HepG2 (cell line): ENCODE measurements around the gene SYNGR4. TPM values are rescaled to one million over a fixed set of nuclear protein-coding genes. Genes with fewer than 3 reads are reported as not detected.

Experiments
- DPF2 ChIP-seq: sonication (generic); formaldehyde crosslinking; IDR thresholded peaks from 2 replicates; pipeline ENCODE4 v1.4.0; 2020; ENCODE audit warnings: mild to moderate bottlenecking, low read depth, missing genetic modification reagents, borderline replicate concordance
- ETV5 ChIP-seq: IDR thresholded peaks from 2 replicates; pipeline ENCODE4 v1.6.1; 2018; ENCODE audit warnings: missing biosample characterization, missing genetic modification reagents, inconsistent platforms, borderline replicate concordance
- GMEB1 ChIP-seq: sonication (generic); formaldehyde crosslinking; IDR thresholded peaks from 2 replicates; pipeline ENCODE4 v1.5.1; 2020; ENCODE audit warnings: missing genetic modification reagents, mild to moderate bottlenecking, borderline replicate concordance
- HNF4A ChIP-seq: sonication (generic); formaldehyde crosslinking; IDR thresholded peaks from 2 replicates; pipeline ENCODE4 v1.4.0; 2020; ENCODE audit warnings: missing genetic modification reagents
- MNT ChIP-seq: fragments of 450-650 bp; IDR thresholded peaks from 2 replicates; pipeline ENCODE4 v1.6.1; 2016
- MYC ChIP-seq: sonication (generic); formaldehyde crosslinking; IDR thresholded peaks from 2 replicates; pipeline ENCODE4 v1.9.0; 2021; ENCODE audit warnings: missing genetic modification reagents, borderline replicate concordance
- NCOA2 ChIP-seq: sonication (generic); formaldehyde crosslinking; IDR thresholded peaks from 2 replicates; pipeline ENCODE4 v1.8.0; 2022; ENCODE audit warnings: inconsistent platforms
- NFRKB ChIP-seq: fragments of 450-650 bp; IDR thresholded peaks from 2 replicates; pipeline ENCODE4 v1.6.1; 2017
- SIN3A ChIP-seq: IDR thresholded peaks from 2 replicates; pipeline ENCODE4 v1.6.1; 2011; ENCODE audit warnings: low read depth, mild to moderate bottlenecking, control low read depth, low read length, borderline replicate concordance
- SMAD3 ChIP-seq: sonication (generic); formaldehyde crosslinking; IDR thresholded peaks from 2 replicates; pipeline ENCODE4 v1.4.0; 2020; ENCODE audit warnings: missing genetic modification reagents
- SMYD3 ChIP-seq: sonication (generic); formaldehyde crosslinking; IDR thresholded peaks from 2 replicates; pipeline ENCODE4 v1.8.1; 2023; ENCODE audit warnings: mild to moderate bottlenecking, missing genetic modification reagents
- SNAI1 ChIP-seq: sonication (generic); formaldehyde crosslinking; IDR thresholded peaks from 2 replicates; pipeline ENCODE4 v1.5.0; 2020; ENCODE audit warnings: mild to moderate bottlenecking, missing genetic modification reagents, borderline replicate concordance
- TCF7 ChIP-seq: sonication (generic); IDR thresholded peaks from 2 replicates; pipeline ENCODE4 v1.6.1; 2016; ENCODE audit warnings: antibody characterized with exemption, low read depth
- XBP1 ChIP-seq: sonication (generic); formaldehyde crosslinking; IDR thresholded peaks from 2 replicates; pipeline ENCODE4 v1.5.0; 2020; ENCODE audit warnings: missing genetic modification reagents
- ZBTB38 ChIP-seq: sonication (generic); formaldehyde crosslinking; IDR thresholded peaks from 2 replicates; pipeline ENCODE4 v1.5.1; 2020; ENCODE audit warnings: mild to moderate bottlenecking, missing genetic modification reagents
- ZFP1 ChIP-seq: IDR thresholded peaks from 2 replicates; pipeline ENCODE4 v1.6.1; 2016
- ZNF143 ChIP-seq: sonication (generic); formaldehyde crosslinking; IDR thresholded peaks from 2 replicates; pipeline ENCODE4 v1.4.0; 2020; ENCODE audit warnings: missing genetic modification reagents
- ZNF205 ChIP-seq: IDR thresholded peaks from 2 replicates; pipeline ENCODE4 v1.6.1; 2018; ENCODE audit warnings: missing biosample characterization, missing genetic modification reagents
- ZNF776 ChIP-seq: sonication (generic); formaldehyde crosslinking; IDR thresholded peaks from 2 replicates; pipeline ENCODE4 v1.4.0; 2020; ENCODE audit warnings: mild to moderate bottlenecking, missing genetic modification reagents
- polyA plus RNA-seq, 8 experiments: library from polyadenylated mRNA; depleted of rRNA in 3 of 8; stranded (reverse) in 7 of 8; unstranded in 1 of 8; fragments of >200 nt; fragmentation: Illumina TruSeq in 4 of 8; extraction: Trizol in 4 of 8; gene quantifications; 2 replicates each; pipeline versions ENCODE4 v1.2.1 to v1.2.3, GENCODE V29; 2011 to 2016; ENCODE audit warnings: low read depth in 4 of 8, missing spikeins in 1 of 8, mixed read lengths in 1 of 8; ENCODE audit not compliant: insufficient read depth in 1 of 8
- total RNA-seq, 5 experiments: library from RNA; depleted of rRNA; stranded (reverse); fragments of >200 nt; fragmentation: Illumina TruSeq; extraction: Trizol; gene quantifications; 2 replicates each; pipeline ENCODE4 v1.2.3, GENCODE V29; 2016; ENCODE audit warnings: low read depth in 1 of 5
- TF ChIP-seq, protein P1 (sequence below): sonication (generic); formaldehyde crosslinking; IDR thresholded peaks from 2 replicates; pipeline ENCODE4 v1.9.0; 2021; ENCODE audit warnings: missing genetic modification reagents, borderline replicate concordance
- TF ChIP-seq, protein P2 (sequence below): sonication (generic); formaldehyde crosslinking; conservative IDR thresholded peaks from 2 replicates; pipeline ENCODE4 v1.4.0; 2020; ENCODE audit warnings: missing genetic modification reagents
- TF ChIP-seq, protein P3 (sequence below): sonication (generic); formaldehyde crosslinking; IDR thresholded peaks from 2 replicates; pipeline ENCODE4 v1.4.0; 2020; ENCODE audit warnings: missing genetic modification reagents

SYNGR4 gene
- total and polyA plus RNA-seq, 2 of the 13 experiments (the other 11 are each of a cell fraction or from before 2014, with no cell fraction given): not detected

DNA sequence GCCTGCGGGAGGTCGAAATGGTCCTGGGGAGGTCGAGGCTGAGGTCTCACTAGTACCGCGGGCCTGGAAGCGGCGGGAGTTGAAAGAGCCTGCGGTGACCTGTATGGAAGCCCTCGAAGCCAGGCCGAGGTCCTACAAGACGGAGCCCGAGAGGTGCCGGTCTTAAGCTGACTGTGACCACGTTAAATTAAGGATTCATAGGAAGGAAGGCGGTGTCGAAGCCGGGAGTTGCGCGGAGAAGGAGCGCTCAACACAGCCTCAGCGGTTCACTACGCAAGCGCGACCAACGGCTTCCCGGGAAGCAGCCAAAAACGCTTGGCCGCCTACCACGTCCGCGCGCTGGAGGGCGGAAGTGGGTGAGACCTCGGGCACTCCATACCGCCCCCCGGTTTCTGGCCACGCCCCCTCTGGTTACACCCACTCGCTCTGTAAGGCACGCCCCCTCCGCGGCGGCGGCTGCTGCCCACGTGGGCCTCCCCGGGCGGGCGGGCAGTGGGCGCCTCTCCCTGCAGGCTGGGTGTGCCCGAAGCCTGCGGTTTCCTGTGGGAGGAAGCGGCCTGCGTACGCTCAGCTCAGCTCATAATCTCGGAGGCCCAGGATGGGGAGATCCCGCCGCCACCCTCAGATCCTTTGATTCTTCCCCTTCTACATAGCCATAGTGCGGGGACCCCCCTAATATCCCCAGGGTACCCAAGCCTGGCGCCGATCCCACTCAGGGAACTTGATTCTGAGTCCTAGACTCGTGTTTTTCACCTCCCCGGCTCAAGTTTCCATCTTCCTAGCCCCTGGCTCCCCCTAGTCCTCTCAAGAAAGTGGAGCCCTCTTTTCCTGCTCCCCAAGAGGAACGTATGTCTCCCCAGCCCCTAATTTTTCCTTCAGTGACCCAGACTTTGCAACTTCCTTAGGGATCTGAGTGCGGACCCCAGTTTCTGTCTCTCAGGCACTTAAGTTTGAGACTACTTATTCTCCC lies 42.3 kb upstream of the SYNGR4 start (continued):
- TF ChIP-seq, protein P1, sequence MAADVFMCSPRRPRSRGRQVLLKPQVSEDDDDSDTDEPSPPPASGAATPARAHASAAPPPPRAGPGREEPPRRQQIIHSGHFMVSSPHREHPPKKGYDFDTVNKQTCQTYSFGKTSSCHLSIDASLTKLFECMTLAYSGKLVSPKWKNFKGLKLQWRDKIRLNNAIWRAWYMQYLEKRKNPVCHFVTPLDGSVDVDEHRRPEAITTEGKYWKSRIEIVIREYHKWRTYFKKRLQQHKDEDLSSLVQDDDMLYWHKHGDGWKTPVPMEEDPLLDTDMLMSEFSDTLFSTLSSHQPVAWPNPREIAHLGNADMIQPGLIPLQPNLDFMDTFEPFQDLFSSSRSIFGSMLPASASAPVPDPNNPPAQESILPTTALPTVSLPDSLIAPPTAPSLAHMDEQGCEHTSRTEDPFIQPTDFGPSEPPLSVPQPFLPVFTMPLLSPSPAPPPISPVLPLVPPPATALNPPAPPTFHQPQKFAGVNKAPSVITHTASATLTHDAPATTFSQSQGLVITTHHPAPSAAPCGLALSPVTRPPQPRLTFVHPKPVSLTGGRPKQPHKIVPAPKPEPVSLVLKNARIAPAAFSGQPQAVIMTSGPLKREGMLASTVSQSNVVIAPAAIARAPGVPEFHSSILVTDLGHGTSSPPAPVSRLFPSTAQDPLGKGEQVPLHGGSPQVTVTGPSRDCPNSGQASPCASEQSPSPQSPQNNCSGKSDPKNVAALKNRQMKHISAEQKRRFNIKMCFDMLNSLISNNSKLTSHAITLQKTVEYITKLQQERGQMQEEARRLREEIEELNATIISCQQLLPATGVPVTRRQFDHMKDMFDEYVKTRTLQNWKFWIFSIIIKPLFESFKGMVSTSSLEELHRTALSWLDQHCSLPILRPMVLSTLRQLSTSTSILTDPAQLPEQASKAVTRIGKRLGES (CRISPR knock-in tag): no peak
- TF ChIP-seq TCF7 (no peak), GMEB1 (CRISPR knock-in tag) (no peak), SNAI1 (no peak), ZNF776 (CRISPR knock-in tag) (no peak), HNF4A (CRISPR knock-in tag) (no peak), XBP1 (no peak), SMAD3 (CRISPR knock-in tag) (no peak), MYC (CRISPR knock-in tag) (peak; percentile 27; the same call in 1 of the 2 replicates), DPF2 (CRISPR knock-in tag) (no peak), SMYD3 (no peak), NFRKB (no peak), NCOA2 (CRISPR knock-in tag) (no peak), ZNF143 (no peak), ZNF205 (CRISPR knock-in tag) (no peak), MNT (0 out of 2 replicates have a peak, but pooled peaks have one; percentile 6), ZFP1 (CRISPR knock-in tag) (no peak), ZBTB38 (peak; percentile 80), ETV5 (CRISPR knock-in tag) (peak; percentile 24; the same call in 1 of the 2 replicates), SIN3A (no peak)
- TF ChIP-seq, protein P2, sequence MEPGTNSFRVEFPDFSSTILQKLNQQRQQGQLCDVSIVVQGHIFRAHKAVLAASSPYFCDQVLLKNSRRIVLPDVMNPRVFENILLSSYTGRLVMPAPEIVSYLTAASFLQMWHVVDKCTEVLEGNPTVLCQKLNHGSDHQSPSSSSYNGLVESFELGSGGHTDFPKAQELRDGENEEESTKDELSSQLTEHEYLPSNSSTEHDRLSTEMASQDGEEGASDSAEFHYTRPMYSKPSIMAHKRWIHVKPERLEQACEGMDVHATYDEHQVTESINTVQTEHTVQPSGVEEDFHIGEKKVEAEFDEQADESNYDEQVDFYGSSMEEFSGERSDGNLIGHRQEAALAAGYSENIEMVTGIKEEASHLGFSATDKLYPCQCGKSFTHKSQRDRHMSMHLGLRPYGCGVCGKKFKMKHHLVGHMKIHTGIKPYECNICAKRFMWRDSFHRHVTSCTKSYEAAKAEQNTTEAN (CRISPR knock-in tag): no peak
- TF ChIP-seq, protein P3, sequence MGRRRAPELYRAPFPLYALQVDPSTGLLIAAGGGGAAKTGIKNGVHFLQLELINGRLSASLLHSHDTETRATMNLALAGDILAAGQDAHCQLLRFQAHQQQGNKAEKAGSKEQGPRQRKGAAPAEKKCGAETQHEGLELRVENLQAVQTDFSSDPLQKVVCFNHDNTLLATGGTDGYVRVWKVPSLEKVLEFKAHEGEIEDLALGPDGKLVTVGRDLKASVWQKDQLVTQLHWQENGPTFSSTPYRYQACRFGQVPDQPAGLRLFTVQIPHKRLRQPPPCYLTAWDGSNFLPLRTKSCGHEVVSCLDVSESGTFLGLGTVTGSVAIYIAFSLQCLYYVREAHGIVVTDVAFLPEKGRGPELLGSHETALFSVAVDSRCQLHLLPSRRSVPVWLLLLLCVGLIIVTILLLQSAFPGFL (CRISPR knock-in tag): no peak
